BLaER1 treated with 17β-estradiol and CSF1 and Interleukin-3, amounts not matched to agents 10 nM and 100 nM (cell line): ENCODE measurements around the gene KLK11.

Experiments
- H3K27ac ChIP-seq, 11 experiments: shearing (Covaris generic); formaldehyde crosslinking; 2 replicates each; pipeline ENCODE4 v1.8.1; 2022
- H3K27me3 ChIP-seq, 11 experiments: shearing (Covaris generic); formaldehyde crosslinking; 2 replicates each; pipeline ENCODE4 v1.8.1; 2022
- H3K36me3 ChIP-seq, 11 experiments: shearing (Covaris generic); formaldehyde crosslinking; 2 replicates each; pipeline ENCODE4 v1.8.1; 2022
- H3K4me1 ChIP-seq, 10 experiments: shearing (Covaris generic); formaldehyde crosslinking; 2 replicates each; pipeline ENCODE4 v1.8.1; 2022
- H3K4me2 ChIP-seq, 11 experiments: shearing (Covaris generic); formaldehyde crosslinking; 2 replicates each; pipeline ENCODE4 v1.8.1; 2022
- H3K4me3 ChIP-seq, 10 experiments: shearing (Covaris generic); formaldehyde crosslinking; 2 replicates each; pipeline ENCODE4 v1.8.1; 2022
- H3K9ac ChIP-seq, 11 experiments: shearing (Covaris generic); formaldehyde crosslinking; 2 replicates each; pipeline ENCODE4 v1.8.1; 2022
- H3K9me3 ChIP-seq, 11 experiments: shearing (Covaris generic); formaldehyde crosslinking; replicated peaks in 1 of 11; 2 replicates each; pipeline ENCODE4 v1.8.1; 2022
- H4K20me1 ChIP-seq, 11 experiments: shearing (Covaris generic); formaldehyde crosslinking; 2 replicates each; pipeline ENCODE4 v1.8.1; 2022
- Cebpa-rat ChIP-seq, 11 experiments: shearing (Covaris generic); IDR thresholded peaks; 2 replicates each; pipeline ENCODE4 v1.8.1; 2022

Gene KLK11

DNA sequence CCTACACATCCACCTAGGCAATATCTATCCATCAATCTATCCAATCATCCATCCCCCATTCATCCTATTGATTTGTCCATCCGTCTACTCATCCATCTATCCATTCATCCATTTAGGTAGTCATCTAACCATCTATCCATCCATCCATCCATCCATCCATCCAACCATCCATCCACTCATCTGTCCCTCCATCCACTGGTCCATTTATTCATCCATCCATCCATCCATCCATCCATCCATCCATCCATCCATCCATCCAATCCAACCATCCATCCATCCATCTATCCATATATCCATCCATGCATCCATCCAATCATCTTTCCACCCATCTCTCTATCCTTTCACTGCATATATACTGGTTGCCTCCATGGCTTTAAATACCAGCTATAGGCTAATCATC lies 34.6 kb upstream of the KLK11 start:
- TF ChIP-seq Cebpa-rat (IDR thresholded peaks at IDR 0.05), result no peak
- Histone ChIP-seq H3K4me3 (no peak overlapping the region), H3K9me3 (no peaks in the 10 kb centered on the region), H3K9ac (no peak overlapping the region), H3K27me3 (no peaks in the 10 kb centered on the region), H4K20me1 (no peaks in the 10 kb centered on the region), H3K4me1 (0 out of 20 replicates have a peak, but pooled peaks cover 0 to 3% (median 0%) of the 10 kb centered on the region in 10 experiments), H3K27ac (no peak overlapping the region), H3K36me3 (no peaks in the 10 kb centered on the region), H3K4me2 (no peak overlapping the region)

DNA sequence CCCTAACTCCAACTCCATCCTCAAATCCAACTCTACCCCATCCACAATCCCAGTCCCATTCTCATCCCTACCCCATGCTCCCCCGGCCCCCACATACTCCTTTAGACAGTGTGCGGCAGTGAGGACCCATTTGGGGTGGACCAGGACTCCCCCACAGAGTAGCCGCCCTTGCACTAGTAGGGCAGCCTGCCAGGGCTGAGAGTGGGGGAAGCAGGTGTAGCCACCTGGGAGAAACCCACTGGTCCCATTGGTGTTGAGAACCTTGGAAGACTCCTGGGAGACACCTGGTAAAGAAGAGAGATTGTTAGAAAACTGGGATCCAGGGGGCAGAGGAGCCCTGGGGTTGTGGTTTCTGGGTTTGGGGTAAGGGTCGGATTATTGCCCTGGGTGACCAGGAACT lies 33.9 kb upstream of the KLK11 start:
- no peak overlapping the region for H3K4me3 ChIP-seq
- no peaks in the 10 kb centered on the region for H3K27me3 ChIP-seq
- no peak overlapping the region for H3K4me2 ChIP-seq
- H3K36me3 ChIP-seq, result no peaks in the 10 kb centered on the region
- H3K9ac ChIP-seq, result no peak overlapping the region
- no peak overlapping the region for H3K27ac ChIP-seq
- no peaks in the 10 kb centered on the region for H4K20me1 ChIP-seq
- H3K9me3 ChIP-seq, result no peaks in the 10 kb centered on the region
- H3K4me1 ChIP-seq, result 0 out of 20 replicates have a peak, but pooled peaks cover 0 to 3% (median 0%) of the 10 kb centered on the region in 10 experiments
- TF ChIP-seq Cebpa-rat (IDR thresholded peaks at IDR 0.05), result no peak

DNA sequence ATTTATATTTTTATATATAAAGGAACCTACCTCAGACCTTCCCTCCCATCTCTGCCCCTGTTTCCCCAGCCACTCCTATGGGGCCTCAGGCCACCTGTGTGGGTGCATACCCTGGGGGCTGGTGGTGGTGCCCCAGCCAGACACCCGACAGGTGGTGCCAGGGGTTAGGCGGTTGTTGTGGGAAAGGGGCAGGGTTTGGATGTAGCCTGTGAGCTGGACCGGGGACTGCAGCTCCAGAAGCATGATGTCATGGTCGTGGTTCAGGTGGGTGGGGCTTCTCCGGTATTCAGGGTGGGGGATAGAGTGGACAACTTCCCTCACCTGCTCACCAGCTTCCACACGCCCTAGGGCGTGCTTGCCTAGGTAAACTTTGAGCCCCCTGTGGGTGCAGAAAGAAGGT lies 33.3 kb upstream of the KLK11 start:
- Histone ChIP-seq H3K9me3 (no peaks in the 10 kb centered on the region), H3K9ac (no peak overlapping the region), H3K36me3 (no peaks in the 10 kb centered on the region), H4K20me1 (no peaks in the 10 kb centered on the region), H3K4me1 (no peaks in the 10 kb centered on the region), H3K4me3 (no peak overlapping the region), H3K4me2 (no peak overlapping the region), H3K27me3 (no peaks in the 10 kb centered on the region), H3K27ac (no peak overlapping the region)
- TF ChIP-seq Cebpa-rat (IDR thresholded peaks at IDR 0.05), result no peak

DNA sequence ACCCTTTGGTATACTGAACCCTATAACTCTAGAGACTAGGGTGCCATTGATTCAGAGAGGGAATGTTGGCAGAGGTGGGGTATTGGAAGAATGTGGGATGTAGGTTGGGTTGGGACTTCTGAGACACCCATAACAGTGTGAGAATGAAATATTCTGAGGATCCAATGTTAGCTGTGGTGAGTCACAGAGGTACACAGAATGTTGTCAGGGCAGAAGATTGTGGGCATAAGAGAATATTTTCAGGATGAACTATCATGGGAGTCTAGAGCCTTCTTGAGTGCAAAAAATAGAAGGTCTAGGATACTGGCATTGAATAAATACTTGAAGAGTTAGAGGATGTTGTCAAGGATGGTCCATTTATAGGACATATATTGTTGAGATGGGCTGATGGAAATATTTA lies 29.4 kb upstream of the KLK11 start:
- no peaks in the 10 kb centered on the region for H3K36me3 ChIP-seq
- H3K9me3 ChIP-seq, result no peaks in the 10 kb centered on the region
- H3K27me3 ChIP-seq, result no peaks in the 10 kb centered on the region
- H3K27ac ChIP-seq, result no peak overlapping the region
- no peak overlapping the region for H3K9ac ChIP-seq
- no peak for TF ChIP-seq Cebpa-rat (IDR thresholded peaks at IDR 0.05)
- H3K4me3 ChIP-seq, result no peak overlapping the region
- H3K4me2 ChIP-seq, result no peak overlapping the region
- no peaks in the 10 kb centered on the region for H3K4me1 ChIP-seq
- H4K20me1 ChIP-seq, result no peaks in the 10 kb centered on the region

DNA sequence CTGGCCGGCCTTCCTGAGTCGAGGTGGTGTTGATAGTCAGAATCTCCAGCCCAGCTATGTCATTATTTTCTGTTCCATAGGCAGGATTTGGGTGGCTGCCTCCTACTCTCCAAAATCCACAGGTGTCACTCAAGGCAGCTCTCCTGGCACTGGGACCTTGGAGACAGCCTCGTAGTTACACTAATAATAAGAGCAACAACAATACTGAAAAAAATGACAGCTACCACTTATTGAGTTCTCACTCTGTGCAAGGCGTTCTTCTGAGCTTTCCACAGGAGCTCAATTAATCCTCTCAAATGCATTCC lies 20.6 kb upstream of the KLK11 start:
- Histone ChIP-seq H4K20me1 (no peaks in the 10 kb centered on the region), H3K4me3 (no peak overlapping the region), H3K9ac (no peak overlapping the region), H3K27ac (no peak overlapping the region), H3K4me2 (no peak overlapping the region), H3K4me1 (no peaks in the 10 kb centered on the region), H3K27me3 (no peaks in the 10 kb centered on the region), H3K9me3 (peaks cover 0 to 13% (median 8%) of the 10 kb centered on the region in 11 experiments; a peak in 14 of 22 replicates), H3K36me3 (no peaks in the 10 kb centered on the region)
- no peak for TF ChIP-seq Cebpa-rat (IDR thresholded peaks at IDR 0.05)

DNA sequence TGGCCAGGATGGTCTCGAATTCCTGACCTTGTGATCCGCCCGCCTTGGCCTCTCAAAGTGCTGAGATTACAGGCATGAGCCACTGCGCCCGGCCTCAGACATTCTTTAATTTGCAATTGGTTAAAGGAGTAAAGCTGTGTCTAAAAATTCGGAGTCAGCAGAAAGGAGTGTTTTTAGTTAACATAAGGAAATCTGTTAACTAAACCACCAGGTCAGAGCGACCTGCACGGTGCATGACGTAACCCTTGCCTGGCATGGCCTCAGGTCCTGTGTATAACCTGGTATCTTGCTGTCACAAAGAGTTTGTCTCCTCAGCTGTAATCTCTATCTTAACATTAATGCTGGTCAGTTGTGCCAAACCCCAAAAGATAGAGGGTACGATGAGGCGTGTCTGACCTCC lies 17.9 kb upstream of the KLK11 start:
- Histone ChIP-seq H3K27me3 (no peaks in the 10 kb centered on the region), H3K27ac (no peak overlapping the region), H3K9ac (no peak overlapping the region), H3K9me3 (peaks cover 0 to 4% (median 1%) of the 10 kb centered on the region in 11 experiments; a peak in 9 of 22 replicates), H3K36me3 (no peaks in the 10 kb centered on the region), H3K4me2 (no peak overlapping the region), H3K4me3 (no peak overlapping the region), H4K20me1 (no peaks in the 10 kb centered on the region), H3K4me1 (no peaks in the 10 kb centered on the region)
- no peak for TF ChIP-seq Cebpa-rat (IDR thresholded peaks at IDR 0.05)

DNA sequence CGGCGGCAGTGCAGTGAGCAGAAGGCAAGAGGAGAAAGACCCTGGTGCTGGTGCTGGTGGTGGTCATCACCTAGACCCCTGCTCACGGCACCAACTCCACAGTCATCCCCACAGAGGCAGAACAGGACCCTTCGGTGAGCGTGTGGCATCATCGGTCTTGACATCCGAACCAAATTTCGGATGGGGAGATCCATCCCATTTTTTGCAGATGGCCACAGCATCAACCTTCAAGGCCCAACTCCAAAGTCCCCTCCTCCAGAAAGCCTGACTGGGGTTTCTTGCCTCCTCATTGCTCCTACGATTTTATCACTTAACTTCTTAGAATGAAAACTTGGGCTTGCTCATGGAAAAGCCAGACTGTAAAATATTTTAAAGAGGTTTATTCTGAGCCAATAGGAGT lies 17.1 kb upstream of the KLK11 start:
- Histone ChIP-seq H3K27ac (no peak overlapping the region), H3K36me3 (no peaks in the 10 kb centered on the region), H3K4me3 (no peak overlapping the region), H4K20me1 (no peaks in the 10 kb centered on the region), H3K4me1 (no peaks in the 10 kb centered on the region), H3K4me2 (no peak overlapping the region), H3K27me3 (no peaks in the 10 kb centered on the region), H3K9ac (no peak overlapping the region), H3K9me3 (no peaks in the 10 kb centered on the region)
- TF ChIP-seq Cebpa-rat (IDR thresholded peaks at IDR 0.05), result no peak

DNA sequence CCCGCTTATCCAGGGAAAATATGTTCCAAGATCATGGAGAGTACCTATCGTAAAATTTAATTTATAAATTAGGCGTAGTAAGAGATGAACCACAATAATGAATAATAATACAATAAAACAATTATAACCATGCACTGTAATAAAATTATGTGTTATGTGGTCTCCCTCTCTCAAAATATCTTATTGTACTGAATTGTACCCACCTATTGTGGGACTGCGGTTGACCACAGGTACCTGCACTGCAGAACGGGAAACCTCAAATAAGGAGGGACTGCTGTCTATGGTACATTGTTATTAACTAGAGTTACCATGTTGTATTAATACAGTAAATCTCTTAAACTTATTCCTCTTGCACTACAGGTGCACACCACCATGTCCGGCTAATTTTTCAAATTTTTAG lies 13.7 kb upstream of the KLK11 start:
- Histone ChIP-seq H3K9me3 (no peaks in the 10 kb centered on the region), H3K4me1 (no peaks in the 10 kb centered on the region), H3K27me3 (no peaks in the 10 kb centered on the region), H3K27ac (no peak overlapping the region), H3K36me3 (no peaks in the 10 kb centered on the region), H3K9ac (no peak overlapping the region), H3K4me3 (no peak overlapping the region), H3K4me2 (no peak overlapping the region), H4K20me1 (no peaks in the 10 kb centered on the region)
- no peak for TF ChIP-seq Cebpa-rat (IDR thresholded peaks at IDR 0.05)

DNA sequence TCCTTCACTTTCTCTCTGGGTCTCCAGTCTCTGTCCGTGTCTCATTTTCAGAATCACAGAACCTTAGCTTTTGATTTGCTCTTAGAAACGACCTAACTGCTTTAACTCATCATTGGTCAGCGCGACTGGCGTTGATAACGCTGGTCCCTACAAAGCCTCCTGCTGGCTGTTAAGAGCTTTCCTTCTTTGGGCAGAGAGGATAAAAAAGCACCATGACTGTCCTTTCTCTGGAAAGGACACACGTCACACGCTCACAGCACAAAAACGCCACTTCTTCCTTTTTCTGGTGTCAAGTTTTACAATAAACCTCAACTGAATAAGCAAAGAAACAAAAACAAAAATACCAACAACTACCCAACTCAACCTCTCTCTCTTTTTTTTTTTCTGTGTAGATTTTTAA lies 10.1 kb upstream of the KLK11 start:
- TF ChIP-seq Cebpa-rat (IDR thresholded peaks at IDR 0.05), result no peak
- no peak overlapping the region for H3K27ac ChIP-seq
- H3K4me1 ChIP-seq, result no peaks in the 10 kb centered on the region
- H3K9me3 ChIP-seq, result no peaks in the 10 kb centered on the region
- H3K27me3 ChIP-seq, result no peaks in the 10 kb centered on the region
- H4K20me1 ChIP-seq, result no peaks in the 10 kb centered on the region
- no peak overlapping the region for H3K4me2 ChIP-seq
- no peaks in the 10 kb centered on the region for H3K36me3 ChIP-seq
- no peak overlapping the region for H3K9ac ChIP-seq
- no peak overlapping the region for H3K4me3 ChIP-seq

DNA sequence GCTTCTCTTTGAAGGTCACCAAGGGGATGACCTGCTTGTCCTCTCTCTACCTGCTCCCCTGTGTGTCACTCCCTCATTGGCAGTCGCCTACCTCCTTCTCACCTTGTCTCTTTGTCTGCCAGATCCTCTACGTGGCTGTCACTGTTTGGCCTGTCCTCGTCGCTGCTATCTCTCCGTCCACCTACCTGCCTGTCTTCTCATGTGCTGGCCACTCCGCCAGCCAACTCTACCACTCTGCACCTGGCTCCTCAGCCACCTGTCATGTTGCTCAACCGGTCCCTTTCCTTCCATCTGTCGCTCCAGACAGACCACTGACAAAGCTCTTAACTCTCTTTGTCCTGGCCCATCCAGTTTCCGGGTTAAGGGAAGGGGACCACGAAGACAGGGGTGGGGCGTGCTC lies 8.3 kb upstream of the KLK11 start, which contains the start of gene KLK12:
KLK12 (minus strand) TSS at position 299 of the 400 bp plus-strand sequence. CDS start 381 bp downstream, outside the sequence.
- Histone ChIP-seq H3K9me3 (no peaks in the 10 kb centered on the region), H3K4me2 (no peak within 1 kb of the TSS), H3K4me1 (no peaks in the 10 kb centered on the region), H3K36me3 (no peaks in the 10 kb centered on the region), H3K4me3 (no peak within 1 kb of the TSS), H3K9ac (no peak within 1 kb of the TSS), H4K20me1 (no peaks in the 10 kb centered on the region), H3K27me3 (no peaks in the 10 kb centered on the region), H3K27ac (no peak within 1 kb of the TSS)
- TF ChIP-seq Cebpa-rat (IDR thresholded peaks at IDR 0.05), result no peak

DNA sequence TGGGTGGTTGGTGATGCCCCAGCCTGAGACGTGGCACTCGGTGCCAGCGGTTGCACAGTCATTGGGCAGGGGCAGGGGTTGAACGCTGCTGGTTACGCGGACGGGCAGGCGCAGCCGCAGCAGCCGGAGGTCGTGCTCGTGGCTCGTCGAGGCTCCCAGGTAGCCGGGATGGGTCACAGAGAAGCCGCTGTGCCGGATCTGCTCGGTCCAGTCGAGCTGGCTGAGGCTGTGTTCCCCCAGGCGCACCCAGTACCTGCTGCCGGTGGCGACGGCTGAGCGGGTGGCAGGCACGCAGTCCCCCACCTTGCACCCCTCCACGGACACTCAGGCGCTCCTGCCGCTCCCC lies 5.4 kb upstream of the KLK11 start:
- no peak overlapping the region for H3K27ac ChIP-seq
- no peaks in the 10 kb centered on the region for H3K36me3 ChIP-seq
- TF ChIP-seq Cebpa-rat (IDR thresholded peaks at IDR 0.05), result no peak
- no peaks in the 10 kb centered on the region for H3K27me3 ChIP-seq
- H3K9me3 ChIP-seq, result no peaks in the 10 kb centered on the region
- H3K9ac ChIP-seq, result no peak overlapping the region
- H3K4me2 ChIP-seq, result no peak overlapping the region
- no peaks in the 10 kb centered on the region for H4K20me1 ChIP-seq
- no peaks in the 10 kb centered on the region for H3K4me1 ChIP-seq
- H3K4me3 ChIP-seq, result no peak overlapping the region
